Measurements from ENCODE around the gene COA8.

The COA8 gene

GRCh38 chr14:103625356-103626095, 62.8 kb downstream of the COA8 start:
- DNase-seq = no peak

GRCh38 chr14:103626146-103626850, 63.5 kb downstream of the COA8 start:
- DNase-seq = no peak

GRCh38 chr14:103627073-103628025, 64.6 kb downstream of the COA8 start:
- no peak for DNase-seq

- DNase-seq = no peak
Measured at GRCh38 chr14:103628221-103628683, 65.5 kb downstream of the COA8 start.

- peak; percentile 54 for DNase-seq
Measured at GRCh38 chr14:103628684-103629502, 66.1 kb downstream of the COA8 start, which contains the start of gene KLC1. TSS of gene KLC1 (plus strand) at chr14:103629211. CDS start at chr14:103654565, 25,354 bp downstream.

GRCh38 chr14:103629503-103630121, 66.9 kb downstream of the COA8 start:
- DNase-seq = no peak

- no peak for DNase-seq
Measured at GRCh38 chr14:103630364-103631108, 67.8 kb downstream of the COA8 start.

- DNase-seq = no peak
Measured at GRCh38 chr14:103633391-103633790, 70.6 kb downstream of the COA8 start.

GRCh38 chr14:103634156-103634555, 71.4 kb downstream of the COA8 start:
- DNase-seq = no peak

- no peak for DNase-seq
Measured at GRCh38 chr14:103638594-103638993, 75.8 kb downstream of the COA8 start.
